HepG2 (cell line): ENCODE data around the gene WRAP73. TPM values are rescaled to one million over a fixed set of nuclear protein-coding genes. Genes with fewer than 3 reads are reported as not detected.

Experiments used
- ATAD3A ChIP-seq: sonication (generic); formaldehyde crosslinking; IDR thresholded peaks from 2 replicates; pipeline ENCODE4 v1.4.0; 2020; ENCODE audit warnings: missing genetic modification reagents
- ATF7-NPFF ChIP-seq: sonication (generic); formaldehyde crosslinking; IDR thresholded peaks from 2 replicates; pipeline ENCODE4 v1.8.1; 2023; ENCODE audit warnings: mild to moderate bottlenecking, low read depth, missing genetic modification reagents, moderate library complexity
- CSRNP1 ChIP-seq: sonication (generic); formaldehyde crosslinking; IDR thresholded peaks from 2 replicates; pipeline ENCODE4 v1.8.1; 2023; ENCODE audit warnings: mild to moderate bottlenecking, missing genetic modification reagents
- DBP ChIP-seq: sonication (generic); formaldehyde crosslinking; IDR thresholded peaks from 2 replicates; pipeline ENCODE4 v1.4.0; 2020; ENCODE audit warnings: missing genetic modification reagents; ENCODE audit errors: not compliant biosample characterization
- GATAD2A ChIP-seq: IDR thresholded peaks from 2 replicates; pipeline ENCODE4 v1.6.1; 2016
- HCFC1 ChIP-seq: fragments of 150-350 bp; IDR thresholded peaks from 2 replicates; pipeline ENCODE4 v1.6.1; 2014; ENCODE audit warnings: low read depth, low read length
- JARID2 ChIP-seq: sonication (generic); formaldehyde crosslinking; IDR thresholded peaks from 2 replicates; pipeline ENCODE4 v1.8.1; 2023; ENCODE audit warnings: missing genetic modification reagents, inconsistent platforms; ENCODE audit not compliant: insufficient replicate concordance
- NFE2 ChIP-seq: sonication (generic); formaldehyde crosslinking; IDR thresholded peaks from 2 replicates; pipeline ENCODE4 v1.4.0; 2020; ENCODE audit warnings: missing genetic modification reagents
- PATZ1 ChIP-seq: sonication (generic); formaldehyde crosslinking; IDR thresholded peaks from 2 replicates; pipeline ENCODE4 v1.4.0; 2020; ENCODE audit warnings: missing genetic modification reagents
- RELA ChIP-seq: sonication (generic); formaldehyde crosslinking; IDR thresholded peaks from 2 replicates; pipeline ENCODE4 v1.4.0; 2020; ENCODE audit warnings: missing genetic modification reagents
- SAFB2 ChIP-seq: sonication (generic); formaldehyde crosslinking; IDR thresholded peaks from 2 replicates; pipeline ENCODE4 v1.5.1; 2020; ENCODE audit warnings: missing genetic modification reagents, low read depth, mild to moderate bottlenecking, borderline replicate concordance
- STAT5B ChIP-seq: sonication (generic); formaldehyde crosslinking; IDR thresholded peaks from 2 replicates; pipeline ENCODE4 v1.4.0; 2020; ENCODE audit warnings: missing genetic modification reagents
- ZHX1 ChIP-seq: sonication (generic); formaldehyde crosslinking; IDR thresholded peaks from 2 replicates; pipeline ENCODE4 v1.8.1; 2022; ENCODE audit warnings: low read depth, mild to moderate bottlenecking, missing genetic modification reagents
- ZNF282 ChIP-seq: fragments of 450-650 bp; IDR thresholded peaks from 2 replicates; pipeline ENCODE4 v1.6.1; 2018; ENCODE audit not compliant: partially characterized antibody
- ZNF740 ChIP-seq: sonication (generic); formaldehyde crosslinking; IDR thresholded peaks from 2 replicates; pipeline ENCODE4 v1.4.0; 2020; ENCODE audit warnings: missing genetic modification reagents
- polyA plus RNA-seq, 8 experiments: library from polyadenylated mRNA; depleted of rRNA in 3 of 8; stranded (reverse) in 7 of 8; unstranded in 1 of 8; fragments of >200 nt; fragmentation: Illumina TruSeq in 4 of 8; extraction: Trizol in 4 of 8; gene quantifications; 2 replicates each; pipeline versions ENCODE4 v1.2.1 to v1.2.3, GENCODE V29; 2011 to 2016; ENCODE audit warnings: low read depth in 4 of 8, missing spikeins in 1 of 8, mixed read lengths in 1 of 8; ENCODE audit not compliant: insufficient read depth in 1 of 8
- total RNA-seq, 5 experiments: library from RNA; depleted of rRNA; stranded (reverse); fragments of >200 nt; fragmentation: Illumina TruSeq; extraction: Trizol; gene quantifications; 2 replicates each; pipeline ENCODE4 v1.2.3, GENCODE V29; 2016; ENCODE audit warnings: low read depth in 1 of 5
- TF ChIP-seq, protein P1 (sequence below): sonication (generic); formaldehyde crosslinking; IDR thresholded peaks from 2 replicates; pipeline ENCODE4 v1.5.0; 2020; ENCODE audit warnings: missing genetic modification reagents
- TF ChIP-seq, protein P2 (sequence below): sonication (generic); formaldehyde crosslinking; IDR thresholded peaks from 2 replicates; pipeline ENCODE4 v1.4.0; 2020; ENCODE audit warnings: mild to moderate bottlenecking, low read depth, missing genetic modification reagents

The WRAP73 gene
- total and polyA plus RNA-seq, 2 of the 13 experiments (the other 11 are each of a cell fraction or from before 2014, with no cell fraction given) = 18.1 to 40.4 TPM

- TF ChIP-seq PATZ1 (CRISPR knock-in tag) (peak; percentile 77), RELA (CRISPR knock-in tag) (no peak), STAT5B (CRISPR knock-in tag) (no peak), SAFB2 (CRISPR knock-in tag) (0 out of 2 replicates have a peak, but pooled peaks have one; percentile 48), HCFC1 (no peak), GATAD2A (CRISPR knock-in tag) (peak; percentile 36; the same call in 1 of the 2 replicates), NFE2 (CRISPR knock-in tag) (no peak), DBP (CRISPR knock-in tag) (no peak), ZNF282 (no peak), ATF7-NPFF (CRISPR knock-in tag) (0 out of 2 replicates have a peak, but pooled peaks have one; percentile 20), ZNF740 (CRISPR knock-in tag) (no peak), ATAD3A (CRISPR knock-in tag) (no peak), JARID2 (no peak), CSRNP1 (peak; percentile 77; the same call in 1 of the 2 replicates), ZHX1 (CRISPR knock-in tag) (0 out of 2 replicates have a peak, but pooled peaks have one; percentile 30)
- TF ChIP-seq, protein P1, sequence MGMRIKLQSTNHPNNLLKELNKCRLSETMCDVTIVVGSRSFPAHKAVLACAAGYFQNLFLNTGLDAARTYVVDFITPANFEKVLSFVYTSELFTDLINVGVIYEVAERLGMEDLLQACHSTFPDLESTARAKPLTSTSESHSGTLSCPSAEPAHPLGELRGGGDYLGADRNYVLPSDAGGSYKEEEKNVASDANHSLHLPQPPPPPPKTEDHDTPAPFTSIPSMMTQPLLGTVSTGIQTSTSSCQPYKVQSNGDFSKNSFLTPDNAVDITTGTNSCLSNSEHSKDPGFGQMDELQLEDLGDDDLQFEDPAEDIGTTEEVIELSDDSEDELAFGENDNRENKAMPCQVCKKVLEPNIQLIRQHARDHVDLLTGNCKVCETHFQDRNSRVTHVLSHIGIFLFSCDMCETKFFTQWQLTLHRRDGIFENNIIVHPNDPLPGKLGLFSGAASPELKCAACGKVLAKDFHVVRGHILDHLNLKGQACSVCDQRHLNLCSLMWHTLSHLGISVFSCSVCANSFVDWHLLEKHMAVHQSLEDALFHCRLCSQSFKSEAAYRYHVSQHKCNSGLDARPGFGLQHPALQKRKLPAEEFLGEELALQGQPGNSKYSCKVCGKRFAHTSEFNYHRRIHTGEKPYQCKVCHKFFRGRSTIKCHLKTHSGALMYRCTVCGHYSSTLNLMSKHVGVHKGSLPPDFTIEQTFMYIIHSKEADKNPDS (CRISPR knock-in tag) = 0 out of 2 replicates have a peak, but pooled peaks have one; percentile 47
- TF ChIP-seq, protein P2, sequence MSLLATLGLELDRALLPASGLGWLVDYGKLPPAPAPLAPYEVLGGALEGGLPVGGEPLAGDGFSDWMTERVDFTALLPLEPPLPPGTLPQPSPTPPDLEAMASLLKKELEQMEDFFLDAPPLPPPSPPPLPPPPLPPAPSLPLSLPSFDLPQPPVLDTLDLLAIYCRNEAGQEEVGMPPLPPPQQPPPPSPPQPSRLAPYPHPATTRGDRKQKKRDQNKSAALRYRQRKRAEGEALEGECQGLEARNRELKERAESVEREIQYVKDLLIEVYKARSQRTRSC (CRISPR knock-in tag) = no peak
Measured at GRCh38 chr1:3625151-3625907, 24.6 kb downstream of the WRAP73 start (continued).
